GM12874 (cell line): Measurements from ENCODE around the gene TSC22D1.

Experiments
- CTCF ChIP-seq: IDR thresholded peaks from 2 replicates; pipeline ENCODE4 v1.5.1; 2011; ENCODE audit warnings: low read depth, mild to moderate bottlenecking, control low read depth, low read length, moderate library complexity; ENCODE audit not compliant: insufficient read depth

The TSC22D1 gene

GRCh38 chr13:44431150-44431549 is 145.0 kb downstream of the TSC22D1 start:
- TF ChIP-seq CTCF, result no peak

GRCh38 chr13:44429311-44429710 is 146.8 kb downstream of the TSC22D1 start:
- no peak for TF ChIP-seq CTCF

GRCh38 chr13:44426461-44426860 is 149.7 kb downstream of the TSC22D1 start:
- no peak for TF ChIP-seq CTCF

GRCh38 chr13:44425815-44426078 is 150.4 kb downstream of the TSC22D1 start:
- TF ChIP-seq CTCF, result no peak

- TF ChIP-seq CTCF, result no peak
These were observed 150.9 kb downstream of the TSC22D1 start for GRCh38 chr13:44425041-44425814.

GRCh38 chr13:44423824-44424223 is 152.3 kb downstream of the TSC22D1 start:
- TF ChIP-seq CTCF, result no peak

- TF ChIP-seq CTCF, result no peak
These were observed 153.1 kb downstream of the TSC22D1 start for GRCh38 chr13:44422755-44423643.
